GM21526 (cell line): ENCODE measurements around the gene PNPT1.
A peak's percentile ranks its signal among the peaks of the same experiment; 100 is the strongest.
"Not testable (repeated sequence)": the region's sequence is repeated elsewhere in the genome, so short reads cannot be mapped to it uniquely, and the experiment has no call there.

ENCODE experiments used
- ATAC-seq: cut with Tn5 transposase; IDR thresholded peaks from one replicate; pipeline ENCODE4 v1.9.1; 2021; ENCODE audit warnings: moderate library complexity; ENCODE audit not compliant: unreplicated experiment, low FRiP score

PNPT1 gene

GRCh38 chr2:55693181-55694125, at the start of gene PNPT1:
TSS of gene PNPT1 (minus strand) at chr2:55693844. CDS start at chr2:55693823, 21 bp downstream.
- peak; percentile 100 for ATAC-seq

- ATAC-seq: no peak
Measured at GRCh38 chr2:55742996-55743395, 49.4 kb upstream of the PNPT1 start.

GRCh38 chr2:55736019-55736536, 42.4 kb upstream of the PNPT1 start:
- not testable (repeated sequence) for ATAC-seq

- ATAC-seq: no peak
Measured at GRCh38 chr2:55734726-55735125, 41.1 kb upstream of the PNPT1 start.

- no peak for ATAC-seq
Measured at GRCh38 chr2:55733335-55733734, 39.7 kb upstream of the PNPT1 start.

- ATAC-seq: no peak
Measured at GRCh38 chr2:55732854-55733253, 39.2 kb upstream of the PNPT1 start.

GRCh38 chr2:55729136-55729685, 35.6 kb upstream of the PNPT1 start:
- ATAC-seq: no peak

- ATAC-seq: no peak
Measured at GRCh38 chr2:55721596-55722215, 28.1 kb upstream of the PNPT1 start.

GRCh38 chr2:55720417-55720816, 26.8 kb upstream of the PNPT1 start:
- no peak for ATAC-seq

- no peak for ATAC-seq
Measured at GRCh38 chr2:55719852-55720251, 26.2 kb upstream of the PNPT1 start.

GRCh38 chr2:55718165-55719008, 24.7 kb upstream of the PNPT1 start:
- peak; percentile 69 for ATAC-seq

GRCh38 chr2:55715626-55716025, 22.0 kb upstream of the PNPT1 start:
- ATAC-seq: no peak

GRCh38 chr2:55715178-55715577, 21.5 kb upstream of the PNPT1 start:
- not testable (repeated sequence) for ATAC-seq

GRCh38 chr2:55712477-55713060, 18.9 kb upstream of the PNPT1 start:
- ATAC-seq: no peak

GRCh38 chr2:55710025-55710424, 16.4 kb upstream of the PNPT1 start:
- no peak for ATAC-seq

- no peak for ATAC-seq
Measured at GRCh38 chr2:55707751-55708150, 14.1 kb upstream of the PNPT1 start.

- not testable (repeated sequence) for ATAC-seq
Measured at GRCh38 chr2:55706258-55706657, 12.6 kb upstream of the PNPT1 start.

GRCh38 chr2:55705027-55705653, 11.5 kb upstream of the PNPT1 start:
- no peak for ATAC-seq

- ATAC-seq: no peak
Measured at GRCh38 chr2:55703350-55703749, 9.7 kb upstream of the PNPT1 start.
